ENCODE measurements around the gene SIAH2. TPM values are rescaled to one million over a fixed set of nuclear protein-coding genes. Genes with fewer than 3 reads are reported as not detected.

Gene SIAH2
- total RNA-seq, 2 donors from 2014 or later = 14.8 to 30.0 TPM

- Histone ChIP-seq H3K36me3 (no peaks in the 10 kb centered on the region), H3K27ac (no peak overlapping the region), H3K27me3 (no peaks in the 10 kb centered on the region), H3K4me1 (peaks cover 0 to 8% of the 10 kb centered on the region in 2 donors), H3K4me3 (no peak overlapping the region), H3K9me3 (no peaks in the 10 kb centered on the region)
- TF ChIP-seq CTCF (IDR thresholded peaks at IDR 0.05) = no peak
- DNase-seq (ENCODE audit: low spot score) = no peak
These were observed 42.5 kb downstream of the SIAH2 start for GRCh38 chr3:150720444-150720843.

- Histone ChIP-seq H3K4me3 (no peak overlapping the region), H3K27ac (no peak overlapping the region), H3K4me1 (no peaks in the 10 kb centered on the region), H3K9me3 (no peaks in the 10 kb centered on the region), H3K27me3 (no peaks in the 10 kb centered on the region), H3K36me3 (no peaks in the 10 kb centered on the region)
- DNase-seq (ENCODE audit: low spot score) = no peak
- no peak for TF ChIP-seq CTCF (IDR thresholded peaks at IDR 0.05)
These were observed 52.9 kb downstream of the SIAH2 start for GRCh38 chr3:150710097-150710496.

- TF ChIP-seq CTCF (IDR thresholded peaks at IDR 0.05) = peak in 1 of 2 donors; percentile 31
- DNase-seq (ENCODE audit: low spot score) = peak; percentile 93
- Histone ChIP-seq H3K27ac (peak within 1 kb of the TSS; percentile 77), H3K36me3 (no peaks in the 10 kb centered on the region), H3K27me3 (no peaks in the 10 kb centered on the region), H3K4me1 (peaks cover 0 to 11% of the 10 kb centered on the region in 2 donors), H3K9me3 (no peaks in the 10 kb centered on the region), H3K4me3 (peak within 1 kb of the TSS; percentile 63 to 69)
These were observed 59.1 kb downstream of the SIAH2 start, which contains the start of gene ERICH6 for GRCh38 chr3:150703756-150704344. TSS of gene ERICH6 (minus strand) at chr3:150703920. CDS start at chr3:150703898, 22 bp downstream.

- H3K27me3 ChIP-seq = no peaks in the 10 kb centered on the region
- peaks cover 0 to 11% of the 10 kb centered on the region in 2 donors for H3K4me1 ChIP-seq
- H3K4me3 ChIP-seq = peak overlapping the region; percentile 63 to 69
- DNase-seq (ENCODE audit: low spot score) = no peak
- peak overlapping the region; percentile 77 for H3K27ac ChIP-seq
- no peaks in the 10 kb centered on the region for H3K36me3 ChIP-seq
- TF ChIP-seq CTCF (IDR thresholded peaks at IDR 0.05) = no peak
- H3K9me3 ChIP-seq = no peaks in the 10 kb centered on the region
These were observed 59.6 kb downstream of the SIAH2 start for GRCh38 chr3:150703299-150703755.

GRCh38 chr3:150699068-150699639 is 63.8 kb downstream of the SIAH2 start:
- no peaks in the 10 kb centered on the region for H3K27me3 ChIP-seq

More at GRCh38 chr3:150699068-150699639, 63.8 kb downstream of the SIAH2 start:
- no peak for TF ChIP-seq CTCF (IDR thresholded peaks at IDR 0.05)
- H3K36me3 ChIP-seq = no peaks in the 10 kb centered on the region
- H3K27ac ChIP-seq = no peak overlapping the region
- DNase-seq (ENCODE audit: low spot score) = no peak
- peaks cover 0 to 5% of the 10 kb centered on the region in 2 donors for H3K4me1 ChIP-seq
- no peaks in the 10 kb centered on the region for H3K9me3 ChIP-seq
- no peak overlapping the region for H3K4me3 ChIP-seq
